HG03095 (cell line): ENCODE data around the gene WRNIP1.

ENCODE experiments used
- ATAC-seq: cut with Tn5 transposase; IDR thresholded peaks from one replicate; pipeline ENCODE4 v1.9.1; 2021; ENCODE audit warnings: moderate library complexity; ENCODE audit not compliant: unreplicated experiment

WRNIP1 gene

GRCh38 chr6:2831392-2831791, 66.2 kb downstream of the WRNIP1 start:
- ATAC-seq = no peak

- ATAC-seq = no peak
These were observed 69.1 kb downstream of the WRNIP1 start for GRCh38 chr6:2834262-2834661.
